ENCODE measurements around the gene SOX13. TPM values are rescaled to one million over a fixed set of nuclear protein-coding genes. Genes with fewer than 3 reads are reported as not detected.

The SOX13 gene
- total RNA-seq, 4 donors from 2014 or later: 15.7 to 139 (median 37.9) TPM

DNA sequence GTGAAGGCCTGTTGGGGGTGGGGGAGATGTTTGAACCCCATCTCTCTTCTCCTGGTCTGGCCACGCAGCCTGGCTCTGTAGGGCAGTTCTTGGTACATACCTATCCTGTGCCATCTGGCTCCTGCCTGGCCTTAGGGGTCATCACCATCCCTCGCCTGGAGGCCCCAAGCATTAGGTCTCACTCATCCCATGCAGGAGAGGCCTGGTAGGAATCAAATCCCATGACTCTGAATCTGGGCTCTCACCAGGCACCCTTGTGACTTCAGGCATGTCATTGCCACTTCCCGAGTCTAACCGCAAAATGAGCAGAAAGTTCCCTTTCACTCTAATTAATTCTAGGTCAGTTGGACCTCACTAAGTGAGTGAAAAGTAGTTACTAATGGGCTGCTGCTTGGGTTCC lies 41.7 kb downstream of the SOX13 start:
- intact Hi-C loops (cut with DNase I; ENCODE audit: low total_unique reads): no loop called here
- Histone ChIP-seq H3K27ac (peak overlapping the region in 1 of 2 donors; percentile 73), H3K4me3 (no peak overlapping the region), H3K36me3 (no peaks in the 10 kb centered on the region), H3K4me1 (peaks cover 0 to 3% of the 10 kb centered on the region in 2 donors), H3K27me3 (no peaks in the 10 kb centered on the region), H3K9me3 (no peaks in the 10 kb centered on the region)
- DNase-seq: no peak
- TF ChIP-seq POLR2A (IDR thresholded peaks at IDR 0.05): no peak
- TF ChIP-seq, protein P1, sequence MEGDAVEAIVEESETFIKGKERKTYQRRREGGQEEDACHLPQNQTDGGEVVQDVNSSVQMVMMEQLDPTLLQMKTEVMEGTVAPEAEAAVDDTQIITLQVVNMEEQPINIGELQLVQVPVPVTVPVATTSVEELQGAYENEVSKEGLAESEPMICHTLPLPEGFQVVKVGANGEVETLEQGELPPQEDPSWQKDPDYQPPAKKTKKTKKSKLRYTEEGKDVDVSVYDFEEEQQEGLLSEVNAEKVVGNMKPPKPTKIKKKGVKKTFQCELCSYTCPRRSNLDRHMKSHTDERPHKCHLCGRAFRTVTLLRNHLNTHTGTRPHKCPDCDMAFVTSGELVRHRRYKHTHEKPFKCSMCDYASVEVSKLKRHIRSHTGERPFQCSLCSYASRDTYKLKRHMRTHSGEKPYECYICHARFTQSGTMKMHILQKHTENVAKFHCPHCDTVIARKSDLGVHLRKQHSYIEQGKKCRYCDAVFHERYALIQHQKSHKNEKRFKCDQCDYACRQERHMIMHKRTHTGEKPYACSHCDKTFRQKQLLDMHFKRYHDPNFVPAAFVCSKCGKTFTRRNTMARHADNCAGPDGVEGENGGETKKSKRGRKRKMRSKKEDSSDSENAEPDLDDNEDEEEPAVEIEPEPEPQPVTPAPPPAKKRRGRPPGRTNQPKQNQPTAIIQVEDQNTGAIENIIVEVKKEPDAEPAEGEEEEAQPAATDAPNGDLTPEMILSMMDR (IDR thresholded peaks at IDR 0.05): no peak

DNA sequence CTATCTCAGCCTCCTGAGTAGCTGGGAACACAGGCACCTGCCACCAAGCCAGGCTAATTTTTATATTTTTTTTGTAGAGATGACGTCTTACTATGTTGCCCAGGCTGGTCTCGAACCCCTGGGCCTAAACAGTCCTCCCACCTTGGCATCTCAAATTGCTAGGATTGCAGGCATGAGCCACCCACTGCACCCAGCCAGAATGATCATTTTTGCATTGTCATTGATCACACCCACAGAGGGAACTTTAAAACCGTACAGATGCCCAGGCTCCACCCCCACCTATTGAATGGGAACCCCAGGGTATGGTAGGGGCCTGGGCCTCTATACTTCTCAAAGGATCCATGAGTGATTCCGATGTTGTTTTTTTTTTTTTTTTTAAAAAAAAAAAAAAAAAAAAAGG lies 42.2 kb downstream of the SOX13 start:
- no peak overlapping the region for H3K4me3 ChIP-seq
- no peak for TF ChIP-seq POLR2A (IDR thresholded peaks at IDR 0.05)
- TF ChIP-seq, protein P1 (IDR thresholded peaks at IDR 0.05): no peak
- no peak overlapping the region for H3K27ac ChIP-seq
- H3K27me3 ChIP-seq: no peaks in the 10 kb centered on the region
- no peak for DNase-seq
- intact Hi-C loops (cut with DNase I; ENCODE audit: low total_unique reads): no loop called here
- H3K9me3 ChIP-seq: no peaks in the 10 kb centered on the region
- H3K36me3 ChIP-seq: no peaks in the 10 kb centered on the region
- H3K4me1 ChIP-seq: peaks cover 0 to 3% of the 10 kb centered on the region in 2 donors

DNA sequence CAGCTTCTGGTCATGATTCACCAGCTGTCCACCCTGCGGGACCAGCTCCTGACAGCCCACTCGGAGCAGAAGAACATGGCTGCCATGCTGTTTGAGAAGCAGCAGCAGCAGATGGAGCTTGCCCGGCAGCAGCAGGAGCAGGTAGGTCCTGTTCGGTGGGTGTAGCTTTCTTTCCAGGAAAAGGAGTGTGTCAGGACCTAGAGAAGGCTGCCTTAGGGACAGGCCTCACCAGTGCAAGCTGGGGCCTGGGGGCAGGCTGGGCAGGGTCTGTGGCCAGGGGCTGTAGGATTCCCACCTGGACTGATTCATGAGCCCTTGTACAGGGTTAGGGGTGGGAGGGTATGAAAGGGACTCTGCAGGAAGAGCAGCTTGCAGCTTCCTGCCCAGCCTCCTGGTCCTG lies 43.6 kb downstream of the SOX13 start:
- Histone ChIP-seq H3K4me3 (no peak overlapping the region), H3K27me3 (no peaks in the 10 kb centered on the region), H3K9me3 (no peaks in the 10 kb centered on the region), H3K4me1 (no peaks in the 10 kb centered on the region), H3K36me3 (no peaks in the 10 kb centered on the region), H3K27ac (no peak overlapping the region)
- TF ChIP-seq, protein P1 (IDR thresholded peaks at IDR 0.05): no peak
- TF ChIP-seq POLR2A (IDR thresholded peaks at IDR 0.05): no peak
- no peak for DNase-seq
- intact Hi-C loops (cut with DNase I; ENCODE audit: low total_unique reads): no loop called here

DNA sequence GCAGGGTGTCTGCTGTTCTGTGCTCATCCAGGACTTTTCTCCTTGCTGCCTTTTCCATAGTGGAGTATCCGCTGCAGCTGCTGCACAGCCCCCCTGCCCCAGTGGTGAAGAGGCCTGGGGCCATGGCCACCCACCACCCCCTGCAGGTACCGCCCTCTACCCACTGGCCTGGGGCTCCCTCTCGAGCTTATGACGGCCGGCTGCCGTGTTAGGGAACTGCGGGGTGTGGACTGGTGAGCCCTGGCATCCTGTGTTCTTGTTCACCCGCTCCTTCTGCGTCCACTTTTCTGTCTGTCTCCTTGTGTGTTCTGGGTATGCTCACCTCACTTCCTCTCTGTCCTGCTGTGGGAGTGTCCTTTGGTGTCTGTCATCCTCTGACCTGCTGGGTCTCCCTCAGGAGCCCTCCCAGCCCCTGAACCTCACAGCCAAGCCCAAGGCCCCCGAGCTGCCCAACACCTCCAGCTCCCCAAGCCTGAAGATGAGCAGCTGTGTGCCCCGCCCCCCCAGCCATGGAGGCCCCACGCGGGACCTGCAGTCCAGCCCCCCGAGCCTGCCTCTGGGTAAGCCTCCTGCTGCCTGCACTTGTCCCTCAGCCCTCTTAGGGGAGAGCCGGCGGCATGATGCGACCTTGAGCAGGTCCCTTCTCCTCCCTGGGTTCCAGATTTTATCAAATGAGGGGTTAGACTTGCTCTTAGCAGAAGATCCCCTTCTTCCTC lies 49.1 kb downstream of the SOX13 start:
- Histone ChIP-seq H3K36me3 (no peaks in the 10 kb centered on the region), H3K27ac (no peak overlapping the region), H3K27me3 (no peaks in the 10 kb centered on the region), H3K4me3 (no peak overlapping the region), H3K4me1 (peaks cover 3 to 6% of the 10 kb centered on the region in 2 donors), H3K9me3 (no peaks in the 10 kb centered on the region)
- intact Hi-C loops (cut with DNase I; ENCODE audit: low total_unique reads): no loop called here
- no peak for TF ChIP-seq POLR2A (IDR thresholded peaks at IDR 0.05)
- TF ChIP-seq, protein P1 (IDR thresholded peaks at IDR 0.05): no peak
- no peak for DNase-seq

DNA sequence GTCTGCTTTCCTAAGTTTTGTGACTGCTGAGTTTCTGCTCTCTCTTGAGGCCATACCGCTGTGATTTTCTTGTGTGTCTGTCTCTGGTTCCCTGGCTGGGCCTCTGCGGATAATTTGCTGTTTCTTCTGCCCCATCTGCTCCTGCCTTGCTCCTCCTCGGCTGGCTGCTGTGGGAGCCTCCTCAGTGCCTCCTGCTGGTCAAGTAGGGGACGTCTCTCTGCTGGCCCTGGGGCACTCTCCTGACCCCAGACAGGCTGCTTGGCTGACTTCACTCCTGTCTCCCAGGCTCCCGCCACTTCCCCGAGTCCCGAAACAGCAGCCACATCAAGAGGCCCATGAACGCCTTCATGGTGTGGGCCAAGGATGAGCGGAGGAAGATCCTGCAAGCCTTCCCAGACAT lies 50.5 kb downstream of the SOX13 start:
- H3K4me3 ChIP-seq: no peak overlapping the region
- intact Hi-C loops (cut with DNase I; ENCODE audit: low total_unique reads): no loop called here
- no peak for DNase-seq
- H3K27ac ChIP-seq: no peak overlapping the region
- peaks cover 10 to 13% of the 10 kb centered on the region in 2 donors for H3K4me1 ChIP-seq
- no peaks in the 10 kb centered on the region for H3K36me3 ChIP-seq
- no peak for TF ChIP-seq POLR2A (IDR thresholded peaks at IDR 0.05)
- TF ChIP-seq, protein P1 (IDR thresholded peaks at IDR 0.05): peak in 2 of 4 experiments; percentile 10 to 26
- no peaks in the 10 kb centered on the region for H3K9me3 ChIP-seq
- no peaks in the 10 kb centered on the region for H3K27me3 ChIP-seq

Measured in uterus (tissue), 4 donors.